IMR-90 (cell line): Measurements from ENCODE around the gene SHROOM3. TPM values are rescaled to one million over a fixed set of nuclear protein-coding genes. Genes with fewer than 3 reads are reported as not detected.

Experiments
- ATAC-seq: fragments of 200-7000 bp; cut with Tn5 transposase; 2 replicates; pipeline ENCODE4 v1.9.1; 2020; ENCODE audit warnings: low read depth, mild to moderate bottlenecking, moderate library complexity
- BruUV-seq: library from RNA; stranded (reverse); fragments of 400-500 nt; replicated peaks from 2 replicates; lab custom pipeline; 2021; lab: Mats Ljungman, UMichigan
- CTCF ChIA-PET: fragments of 300-600 bp; formaldehyde crosslinking; extraction: SDS; loops from one replicate; lab custom pipeline; 2021; ENCODE audit warnings: antibody characterized with exemption; lab: Yijun Ruan, JAX
- POLR2A ChIA-PET: fragments of 300-600 bp; sonication (Branson Sonifier 250); formaldehyde crosslinking; loops from one replicate; lab custom pipeline; 2022; ENCODE audit warnings: antibody characterized with exemption; ENCODE audit not compliant: unreplicated experiment; lab: Charles Lee
- DNase-seq: peaks from one replicate; pipeline ENCODE4 v3.0.0; 2013
- H2AFZ ChIP-seq: replicated peaks from 2 replicates; pipeline ENCODE3; 2013; ENCODE audit warnings: low read length, mild to moderate bottlenecking; ENCODE audit not compliant: poor library complexity
- H2AK5ac ChIP-seq: 2 replicates; pipeline ENCODE4 v1.6.1; 2013; ENCODE audit warnings: low read depth, low read length, inconsistent platforms
- H2AK9ac ChIP-seq: replicated peaks from 2 replicates; pipeline ENCODE3; 2013; ENCODE audit warnings: mild to moderate bottlenecking, low read depth, low read length, moderate library complexity; ENCODE audit not compliant: poor library complexity
- H2BK120ac ChIP-seq: 2 replicates; pipeline ENCODE4 v1.6.1; 2013; ENCODE audit warnings: low read depth, low read length, inconsistent platforms
- H2BK15ac ChIP-seq: 3 replicates; pipeline ENCODE4 v1.6.1; 2013; ENCODE audit warnings: low read depth, low read length, inconsistent platforms
- H2BK20ac ChIP-seq: 2 replicates; pipeline ENCODE4 v1.6.1; 2013; ENCODE audit warnings: low read depth, mild to moderate bottlenecking, inconsistent platforms, low read length, moderate library complexity
- H2BK5ac ChIP-seq: 2 replicates; pipeline ENCODE4 v1.6.1; 2013; ENCODE audit warnings: mild to moderate bottlenecking, low read depth, low read length, inconsistent platforms; ENCODE audit not compliant: poor library complexity, severe bottlenecking
- H3K14ac ChIP-seq: replicated peaks from 2 replicates; pipeline ENCODE4 v1.6.1; 2013; ENCODE audit warnings: low read depth, low read length, inconsistent platforms
- H3K18ac ChIP-seq: 2 replicates; pipeline ENCODE4 v1.6.1; 2013; ENCODE audit warnings: low read depth, low read length, control low read depth
- H3K23ac ChIP-seq: 2 replicates; pipeline ENCODE4 v1.6.1; 2013; ENCODE audit warnings: low read depth, low read length, inconsistent platforms
- H3K27ac ChIP-seq: 2 replicates; pipeline ENCODE4 v1.5.1; 2013; ENCODE audit warnings: mild to moderate bottlenecking, control low read depth, low read length; ENCODE audit not compliant: insufficient read depth
- H3K27me3 ChIP-seq: 2 replicates; pipeline ENCODE4 v1.6.1; 2013; ENCODE audit warnings: low read length; ENCODE audit not compliant: control insufficient read depth, insufficient read depth
- H3K36me3 ChIP-seq: 2 replicates; pipeline ENCODE4 v1.6.1; 2013; ENCODE audit warnings: low read length, mixed read lengths; ENCODE audit not compliant: control insufficient read depth, insufficient read depth
- H3K4ac ChIP-seq: 2 replicates; pipeline ENCODE4 v1.6.1; 2013; ENCODE audit warnings: low read depth, low read length, inconsistent platforms
- H3K4me1 ChIP-seq: 2 replicates; pipeline ENCODE4 v1.6.1; 2013; ENCODE audit warnings: low read length, mixed read lengths; ENCODE audit not compliant: control insufficient read depth, insufficient read depth
- H3K4me2 ChIP-seq: 2 replicates; pipeline ENCODE4 v1.6.1; 2013; ENCODE audit warnings: low read depth, mild to moderate bottlenecking, control low read depth, low read length, moderate library complexity
- H3K4me3 ChIP-seq: 2 replicates; pipeline ENCODE4 v1.5.1; 2013; ENCODE audit warnings: low read depth, mild to moderate bottlenecking, control low read depth, low read length, moderate library complexity; ENCODE audit not compliant: insufficient read depth
- H3K56ac ChIP-seq: 2 replicates; pipeline ENCODE4 v1.6.1; 2013; ENCODE audit warnings: low read length, inconsistent platforms; ENCODE audit not compliant: insufficient read depth; ENCODE audit errors: extremely low read depth
- H3K79me1 ChIP-seq, 2 experiments: 2 replicates each; pipeline ENCODE4 v1.6.1; 2013; ENCODE audit warnings: low read length in 2 of 2, inconsistent platforms in 1 of 2, low read depth in 1 of 2
- H3K9ac ChIP-seq: 2 replicates; pipeline ENCODE4 v1.6.1; 2013; ENCODE audit warnings: low read depth, low read length, control low read depth
- H3K9me1 ChIP-seq: 2 replicates; pipeline ENCODE4 v1.6.1; 2013; ENCODE audit warnings: low read length, inconsistent platforms; ENCODE audit not compliant: insufficient read depth
- H3K9me3 ChIP-seq: 2 replicates; pipeline ENCODE4 v1.6.1; 2013; ENCODE audit warnings: low read length; ENCODE audit not compliant: control insufficient read depth, insufficient read depth
- H4K20me1 ChIP-seq: 2 replicates; pipeline ENCODE4 v1.6.1; 2013; ENCODE audit warnings: low read length, inconsistent platforms; ENCODE audit not compliant: insufficient read depth
- H4K5ac ChIP-seq: 2 replicates; pipeline ENCODE4 v1.6.1; 2013; ENCODE audit warnings: mild to moderate bottlenecking, low read depth, low read length, control low read depth
- H4K8ac ChIP-seq, 2 experiments: 2 replicates each; pipeline ENCODE4 v1.6.1; 2013; ENCODE audit warnings: low read depth in 2 of 2, low read length in 2 of 2, control low read depth in 1 of 2, inconsistent platforms in 1 of 2
- H4K91ac ChIP-seq: 2 replicates; pipeline ENCODE4 v1.6.1; 2013; ENCODE audit warnings: low read depth, low read length, inconsistent platforms; ENCODE audit not compliant: insufficient read depth
- BHLHE40 ChIP-seq: fragments of 150-350 bp; IDR thresholded peaks from 2 replicates; pipeline ENCODE4 v1.6.1; 2016; ENCODE audit warnings: mild to moderate bottlenecking, low read depth, low read length
- RFX5 ChIP-seq: IDR thresholded peaks from 2 replicates; pipeline ENCODE4 v1.8.0; 2012; ENCODE audit warnings: low read depth, mild to moderate bottlenecking, low read length, moderate library complexity
- WGBS, 2 experiments: methylation state at CpG; one replicate each; pipeline versions ENCODE4 v1.1.5 to v1.1.7; 2013; ENCODE audit warnings: missing lambda C conversion rate in 2 of 2; ENCODE audit not compliant: insufficient read length in 1 of 2; ENCODE audit errors: extremely low coverage in 2 of 2; 5-methylcytosine and 5-hydroxymethylcytosine counted together
- dilution Hi-C: fragments of 300-500 bp; cut with HindIII; formaldehyde crosslinking; loops from one replicate; pipeline ENCODE4 v1.14.3; 2018; ENCODE audit warnings: low sequenced_read_pairs; ENCODE audit not compliant: unreplicated experiment
- in situ Hi-C: fragments of 300-500 bp; cut with MboI; formaldehyde crosslinking; loops from 3 replicates; pipeline ENCODE4 v1.14.3; 2019; ENCODE audit warnings: low sequenced_read_pairs, inconsistent platforms, mixed read lengths
- intact Hi-C: fragments of 100-400 bp; cut with micrococcal nuclease; formaldehyde crosslinking; loops from 2 replicates; pipeline ENCODE4 v1.10.0; 2022
- polyA plus RNA-seq, 3 experiments: library from polyadenylated mRNA; depleted of rRNA; stranded (reverse); fragments of >200 nt; gene quantifications; 2 replicates each; pipeline ENCODE4 v1.2.3, GENCODE V29; 2012; ENCODE audit warnings: low replicate concordance in 1 of 3
- total RNA-seq: library from RNA; depleted of rRNA; stranded (reverse); fragments of >200 nt; gene quantifications from 2 replicates; pipeline ENCODE4 v1.2.3, GENCODE V29; 2012

Gene SHROOM3
- total and polyA plus RNA-seq, 2 of the 4 experiments (the other 2 are of a cell fraction), result 10.8 to 19.5 TPM

GRCh38 chr4:76783836-76784235 lies 348.8 kb downstream of the SHROOM3 start:
- H3K79me1 ChIP-seq, result peaks cover 12 to 48% of the 10 kb centered on the region in 2 experiments; a peak in 3 of 4 replicates
- no peak overlapping the region for H3K9ac ChIP-seq
- peak overlapping the region; percentile 100 for H2BK5ac ChIP-seq
- dilution Hi-C loops, result no loop called here
- H4K20me1 ChIP-seq, result no peaks in the 10 kb centered on the region
- no peak overlapping the region for H3K4me2 ChIP-seq
- WGBS, 2 experiments, result 100% methylated on average over 2 of the region's 4 CpGs; no CpG with 5 or more reads in 1 of the 2 experiments
- peak overlapping the region; percentile 91 for H2BK120ac ChIP-seq
- DNase-seq, result no peak
- H4K91ac ChIP-seq, result peak overlapping the region; percentile 64
- peaks cover 10% of the 10 kb centered on the region for H3K36me3 ChIP-seq
- H3K56ac ChIP-seq, result no peak overlapping the region; the same call in 1 of the 2 replicates
- peak overlapping the region; percentile 75 for H2AK9ac ChIP-seq
- H3K4ac ChIP-seq, result peak overlapping the region; percentile 90
- peak; percentile 16; the same call in 1 of the 2 replicates for ATAC-seq
- peak overlapping the region; percentile 50 for H3K14ac ChIP-seq
- peaks cover 14% of the 10 kb centered on the region for H3K9me1 ChIP-seq
- peak overlapping the region; percentile 53; the same call in 1 of the 3 replicates for H2BK15ac ChIP-seq
- ChIA-PET POLR2A (interaction anchor here (0.5 to 1.2 kb wide), 2 partner anchors 8 to 194 kb away, joined by 3 to 4 read pairs; no protein-coding TSS in a partner anchor), CTCF (no interaction called here)
- H2AFZ ChIP-seq, result no peak overlapping the region
- no peak overlapping the region for H3K4me3 ChIP-seq
- TF ChIP-seq BHLHE40 (no peak), RFX5 (no peak)
- peaks cover 20% of the 10 kb centered on the region for H3K4me1 ChIP-seq
- H4K5ac ChIP-seq, result peak overlapping the region; percentile 13
- H4K8ac ChIP-seq, result peak overlapping the region; percentile 39 to 86; a peak in 2 of 4 replicates
- H3K9me3 ChIP-seq, result no peaks in the 10 kb centered on the region; the same call in 1 of the 2 replicates
- in situ Hi-C loops, result loop anchor here (10.0 kb wide), 1 partner anchor 161 kb away; the partner anchor contains the start of gene SEPTIN11
- BruUV-seq, result no TSS peak
- no peaks in the 10 kb centered on the region for H3K27me3 ChIP-seq
- peak overlapping the region; percentile 12; the same call in 1 of the 2 replicates for H3K27ac ChIP-seq
- H2BK20ac ChIP-seq, result peak overlapping the region; percentile 91
- intact Hi-C loops, result no loop called here
- H2AK5ac ChIP-seq, result peak overlapping the region; percentile 74
- peak overlapping the region; percentile 13 for H3K18ac ChIP-seq
- H3K23ac ChIP-seq, result peak overlapping the region; percentile 80; the same call in 1 of the 2 replicates
